Type B pancreatic cell (in vitro differentiated cells): ENCODE results near the gene PRKAR2A. TPM values are rescaled to one million over a fixed set of nuclear protein-coding genes. Genes with fewer than 3 reads are reported as not detected.
A peak's percentile ranks its signal among the peaks of the same experiment; 100 is the strongest.

Experiments used
- DNase-seq: peaks from one replicate; pipeline ENCODE4 v3.0.0; 2021; ENCODE audit warnings: mixed read lengths; ENCODE audit not compliant: unreplicated experiment; ENCODE audit errors: extremely low spot score
- H3K27ac Mint-ChIP-seq: 2 replicates; pipeline ENCODE4 v1.8.0; 2021; ENCODE audit warnings: mild to moderate bottlenecking, mixed read lengths
- H3K27me3 Mint-ChIP-seq: 2 replicates; pipeline ENCODE4 v1.8.0; 2021; ENCODE audit warnings: mixed read lengths
- H3K36me3 Mint-ChIP-seq: 2 replicates; pipeline ENCODE4 v1.8.0; 2021; ENCODE audit warnings: mixed read lengths
- H3K4me1 Mint-ChIP-seq: one replicate; pipeline ENCODE4 v1.8.0; 2021; ENCODE audit warnings: mixed read lengths; ENCODE audit not compliant: unreplicated experiment
- H3K4me3 Mint-ChIP-seq: 2 replicates; pipeline ENCODE4 v1.8.0; 2021; ENCODE audit warnings: mild to moderate bottlenecking, mixed read lengths
- H3K9me3 Mint-ChIP-seq: 2 replicates; pipeline ENCODE4 v1.8.0; 2021; ENCODE audit warnings: mixed read lengths
- long read RNA-seq: library from polyadenylated mRNA; unstranded; transcript quantifications from one replicate; pipeline ENCODE4 v2.0.0, GENCODE V29; 2020
- total RNA-seq: library from RNA; stranded (reverse); gene quantifications from 2 replicates; pipeline ENCODE4 v1.2.1, GENCODE V29; 2021; ENCODE audit warnings: low replicate concordance
- TF ChIP-seq, protein P1 (sequence below): fragments of 200-600 bp; sonication (generic); conservative IDR thresholded peaks from 2 replicates; pipeline ENCODE4 v1.5.0; 2021; ENCODE audit warnings: antibody characterized with exemption, mild to moderate bottlenecking

PRKAR2A gene
- total RNA-seq = 40.3 and 44.1 TPM in 2 replicates
- long read RNA-seq, partial matches to known transcripts = 0 of 7 reads
- long read RNA-seq, other reads (novel, unspliced or antisense) = 7 of 7 reads

DNA sequence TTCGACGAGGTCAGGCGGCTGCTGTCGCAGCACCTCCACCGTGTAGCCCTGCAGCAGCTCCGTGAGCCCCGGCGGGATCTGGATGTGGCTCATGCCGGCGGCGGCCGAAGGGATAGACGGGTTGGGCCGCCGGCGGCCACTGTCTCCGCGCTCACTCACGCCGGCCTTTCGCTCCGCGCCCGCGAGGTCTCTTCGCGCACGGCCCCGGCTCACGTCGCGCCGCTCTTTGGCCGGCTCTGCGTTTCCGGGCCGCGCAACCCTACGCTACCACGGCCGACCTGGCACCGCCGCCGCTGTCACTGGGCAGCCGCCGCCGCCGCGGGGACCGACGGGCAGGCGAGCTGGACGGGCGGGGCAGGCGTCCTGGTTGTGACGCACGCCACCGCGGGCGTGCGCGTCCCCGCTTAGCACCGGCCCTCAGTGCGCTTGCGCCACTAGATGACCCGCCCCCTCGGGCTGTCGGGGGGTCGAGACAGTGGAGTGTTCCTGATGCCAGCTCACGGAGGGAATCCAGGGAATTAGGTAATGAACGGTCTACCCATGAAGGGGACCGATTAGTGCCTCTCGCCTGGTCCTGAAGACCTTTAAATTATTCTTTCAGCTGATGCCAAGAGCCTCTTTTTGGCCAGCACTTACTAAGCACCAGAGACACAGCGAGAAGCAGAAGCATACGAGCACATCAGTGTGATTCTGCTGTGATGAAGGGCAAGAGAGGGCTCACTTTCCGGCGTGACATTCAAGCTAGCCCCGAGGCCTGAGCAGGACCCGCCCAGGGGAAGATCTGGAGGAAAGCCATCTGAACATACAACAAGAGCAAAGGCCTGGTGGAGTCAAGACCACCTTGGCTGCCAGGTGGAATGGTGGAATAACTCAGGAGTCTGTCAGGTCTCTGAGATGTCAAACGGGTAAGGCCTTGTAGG lies at the start of gene PRKAR2A:
TSS of gene PRKAR2A (minus strand) at position 371 of the 920 bp plus-strand sequence. CDS start at position 93, 278 bp downstream.
- Mint-ChIP-seq H3K9me3 (no peaks in the 10 kb centered on the region), H3K4me1 (peaks cover 12% of the 10 kb centered on the region), H3K27ac (peak within 1 kb of the TSS; percentile 91), H3K27me3 (no peaks in the 10 kb centered on the region), H3K4me3 (peak within 1 kb of the TSS; percentile 90), H3K36me3 (no peaks in the 10 kb centered on the region)
- TF ChIP-seq, protein P1, sequence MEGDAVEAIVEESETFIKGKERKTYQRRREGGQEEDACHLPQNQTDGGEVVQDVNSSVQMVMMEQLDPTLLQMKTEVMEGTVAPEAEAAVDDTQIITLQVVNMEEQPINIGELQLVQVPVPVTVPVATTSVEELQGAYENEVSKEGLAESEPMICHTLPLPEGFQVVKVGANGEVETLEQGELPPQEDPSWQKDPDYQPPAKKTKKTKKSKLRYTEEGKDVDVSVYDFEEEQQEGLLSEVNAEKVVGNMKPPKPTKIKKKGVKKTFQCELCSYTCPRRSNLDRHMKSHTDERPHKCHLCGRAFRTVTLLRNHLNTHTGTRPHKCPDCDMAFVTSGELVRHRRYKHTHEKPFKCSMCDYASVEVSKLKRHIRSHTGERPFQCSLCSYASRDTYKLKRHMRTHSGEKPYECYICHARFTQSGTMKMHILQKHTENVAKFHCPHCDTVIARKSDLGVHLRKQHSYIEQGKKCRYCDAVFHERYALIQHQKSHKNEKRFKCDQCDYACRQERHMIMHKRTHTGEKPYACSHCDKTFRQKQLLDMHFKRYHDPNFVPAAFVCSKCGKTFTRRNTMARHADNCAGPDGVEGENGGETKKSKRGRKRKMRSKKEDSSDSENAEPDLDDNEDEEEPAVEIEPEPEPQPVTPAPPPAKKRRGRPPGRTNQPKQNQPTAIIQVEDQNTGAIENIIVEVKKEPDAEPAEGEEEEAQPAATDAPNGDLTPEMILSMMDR = no peak
- DNase-seq = peak; percentile 86

DNA sequence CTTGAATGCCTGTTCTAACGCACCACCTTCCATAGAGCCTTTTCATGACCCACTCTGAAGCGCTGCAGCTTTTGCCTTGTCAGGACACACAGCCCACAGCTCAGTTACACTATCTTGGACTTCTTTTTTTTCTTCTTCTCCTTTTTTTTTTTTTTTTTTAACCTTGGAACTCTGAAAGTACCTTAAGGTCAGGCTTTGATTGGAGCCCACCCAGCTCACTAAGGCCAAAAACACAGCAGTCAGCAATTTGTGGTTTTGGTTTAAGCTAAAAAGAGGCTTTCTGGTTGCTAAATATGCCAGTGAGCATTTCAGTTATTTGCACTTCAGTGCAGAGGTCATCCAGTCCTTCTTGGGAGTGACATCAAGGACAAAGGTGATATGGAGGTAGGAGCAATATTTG lies 49.3 kb upstream of the PRKAR2A start:
- TF ChIP-seq, protein P1 = no peak
- Mint-ChIP-seq H3K27me3 (no peaks in the 10 kb centered on the region), H3K4me1 (peaks cover 19% of the 10 kb centered on the region), H3K27ac (peak overlapping the region; percentile 48), H3K4me3 (peak overlapping the region; percentile 91), H3K9me3 (no peaks in the 10 kb centered on the region), H3K36me3 (no peaks in the 10 kb centered on the region)
- no peak for DNase-seq

DNA sequence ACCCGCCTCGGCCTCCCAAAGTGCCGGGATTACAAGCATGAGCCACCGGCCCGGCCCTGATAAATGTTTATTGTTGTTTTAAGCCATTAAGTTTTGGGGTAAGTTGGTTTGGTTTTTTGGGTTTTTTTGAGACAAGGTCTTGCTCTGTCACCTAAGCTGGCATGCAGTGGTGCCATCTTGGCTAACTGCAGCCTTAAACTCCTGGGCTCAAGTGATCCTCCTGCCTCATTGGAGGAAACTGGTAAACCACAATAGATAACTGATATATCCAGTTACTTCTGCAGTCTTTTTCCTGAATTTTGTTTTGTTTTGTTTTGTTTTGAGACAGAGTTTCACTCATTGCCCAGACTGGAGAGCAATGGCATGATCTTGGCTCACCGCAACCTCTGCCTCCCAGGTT lies 46.8 kb upstream of the PRKAR2A start:
- Mint-ChIP-seq H3K4me1 (peaks cover 19% of the 10 kb centered on the region), H3K27me3 (no peaks in the 10 kb centered on the region), H3K36me3 (no peaks in the 10 kb centered on the region), H3K27ac (no peak overlapping the region), H3K9me3 (no peaks in the 10 kb centered on the region), H3K4me3 (no peak overlapping the region)
- TF ChIP-seq, protein P1 = no peak
- DNase-seq = no peak

DNA sequence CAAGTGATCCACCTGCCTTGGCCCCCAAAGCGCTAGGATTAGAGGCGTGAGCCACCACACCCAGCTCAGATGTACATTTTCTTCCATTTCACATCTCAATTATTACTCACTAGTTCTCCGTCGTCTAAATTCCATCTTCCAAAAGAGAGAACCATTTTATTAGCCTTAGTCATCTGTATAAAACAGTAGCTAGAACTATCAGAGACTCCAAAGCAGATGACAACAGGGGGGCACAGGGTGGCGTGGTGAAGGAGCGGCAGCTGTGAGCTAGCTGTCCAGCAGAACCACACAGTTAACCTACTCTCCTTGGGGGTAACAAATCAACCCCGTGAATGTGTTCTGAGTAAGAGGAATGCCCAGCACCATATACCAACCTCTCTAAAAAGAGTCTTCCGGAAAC lies 43.9 kb upstream of the PRKAR2A start:
- TF ChIP-seq, protein P1 = no peak
- DNase-seq = no peak

DNA sequence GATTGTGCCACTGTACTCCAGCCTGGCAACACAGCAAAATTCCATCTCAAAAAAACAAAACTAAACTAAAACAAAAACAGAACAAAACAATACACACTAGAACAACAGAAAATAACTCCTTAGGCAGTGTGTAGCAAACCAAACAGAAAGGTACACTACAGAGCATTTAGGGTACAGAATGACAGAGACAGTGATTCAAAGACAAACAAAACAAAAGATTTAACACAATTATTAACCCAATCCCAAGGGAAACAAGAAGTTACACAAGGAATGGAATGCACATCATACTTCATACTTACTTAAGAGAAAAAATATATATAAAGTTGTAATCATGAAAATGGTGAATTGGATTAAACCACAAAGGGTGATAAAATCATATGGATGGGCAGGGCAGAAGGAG lies 38.1 kb upstream of the PRKAR2A start:
- no peaks in the 10 kb centered on the region for H3K9me3 Mint-ChIP-seq

More for the DNA sequence above, 43.9 kb upstream of the PRKAR2A start:
- no peaks in the 10 kb centered on the region for H3K9me3 Mint-ChIP-seq
- H3K27me3 Mint-ChIP-seq = no peaks in the 10 kb centered on the region
- peaks cover under 1% of the 10 kb centered on the region for H3K4me1 Mint-ChIP-seq
- H3K27ac Mint-ChIP-seq = no peak overlapping the region
- H3K36me3 Mint-ChIP-seq = no peaks in the 10 kb centered on the region
- H3K4me3 Mint-ChIP-seq = no peak overlapping the region

More for the DNA sequence above, 38.1 kb upstream of the PRKAR2A start:
- Mint-ChIP-seq H3K4me3 (no peak overlapping the region), H3K27ac (no peak overlapping the region), H3K36me3 (no peaks in the 10 kb centered on the region), H3K27me3 (no peaks in the 10 kb centered on the region), H3K4me1 (no peaks in the 10 kb centered on the region)
- TF ChIP-seq, protein P1 = no peak
- DNase-seq = no peak
